ENCODE results near the gene TFR2.

TFR2 gene

GRCh38 chr7:100602889-100603725, 38.2 kb downstream of the TFR2 start:
- Histone ChIP-seq H3K36me3 (ENCODE audit: control insufficient read depth, low read depth, low read length) (no peaks in the 10 kb centered on the region), H3K4me3 (ENCODE audit: low read length) (peak overlapping the region; percentile 61), H3K9ac (ENCODE audit: low read length) (peak overlapping the region; percentile 55), H3K27ac (ENCODE audit: low read length) (peak overlapping the region; percentile 20), H3K9me3 (ENCODE audit: control insufficient read depth, low read depth, low read length) (no peaks in the 10 kb centered on the region), H3K4me1 (ENCODE audit: control insufficient read depth, low read depth, low read length) (peaks cover 22% of the 10 kb centered on the region), H3K27me3 (ENCODE audit: control insufficient read depth, insufficient read depth, low read length) (peaks cover 20% of the 10 kb centered on the region)

- H3K4me3 ChIP-seq (ENCODE audit: low read length), result no peak overlapping the region
- peaks cover 10% of the 10 kb centered on the region for H3K27me3 ChIP-seq (ENCODE audit: control insufficient read depth, insufficient read depth, low read length)
- no peaks in the 10 kb centered on the region for H3K9me3 ChIP-seq (ENCODE audit: control insufficient read depth, low read depth, low read length)
- no peak overlapping the region for H3K9ac ChIP-seq (ENCODE audit: low read length)
- H3K36me3 ChIP-seq (ENCODE audit: control insufficient read depth, low read depth, low read length), result no peaks in the 10 kb centered on the region
- peaks cover 22% of the 10 kb centered on the region for H3K4me1 ChIP-seq (ENCODE audit: control insufficient read depth, low read depth, low read length)
- no peak overlapping the region for H3K27ac ChIP-seq (ENCODE audit: low read length)
Observed at GRCh38 chr7:100600730-100601038, 40.7 kb downstream of the TFR2 start.

- Histone ChIP-seq H3K9ac (ENCODE audit: low read length) (no peak overlapping the region), H3K27me3 (ENCODE audit: control insufficient read depth, insufficient read depth, low read length) (peaks cover 4% of the 10 kb centered on the region), H3K36me3 (ENCODE audit: control insufficient read depth, low read depth, low read length) (no peaks in the 10 kb centered on the region), H3K27ac (ENCODE audit: low read length) (no peak overlapping the region), H3K4me1 (ENCODE audit: control insufficient read depth, low read depth, low read length) (peaks cover 18% of the 10 kb centered on the region), H3K9me3 (ENCODE audit: control insufficient read depth, low read depth, low read length) (no peaks in the 10 kb centered on the region), H3K4me3 (ENCODE audit: low read length) (no peak overlapping the region)
Observed at GRCh38 chr7:100599911-100600729, 41.2 kb downstream of the TFR2 start.

GRCh38 chr7:100598425-100598824, 42.9 kb downstream of the TFR2 start:
- Histone ChIP-seq H3K27ac (ENCODE audit: low read length) (no peak overlapping the region), H3K27me3 (ENCODE audit: control insufficient read depth, insufficient read depth, low read length) (no peaks in the 10 kb centered on the region), H3K9ac (ENCODE audit: low read length) (no peak overlapping the region), H3K9me3 (ENCODE audit: control insufficient read depth, low read depth, low read length) (no peaks in the 10 kb centered on the region), H3K4me3 (ENCODE audit: low read length) (no peak overlapping the region), H3K36me3 (ENCODE audit: control insufficient read depth, low read depth, low read length) (no peaks in the 10 kb centered on the region), H3K4me1 (ENCODE audit: control insufficient read depth, low read depth, low read length) (peaks cover 14% of the 10 kb centered on the region)

GRCh38 chr7:100595188-100595587, 46.2 kb downstream of the TFR2 start:
- H3K9ac ChIP-seq (ENCODE audit: low read length), result no peak overlapping the region
- H3K9me3 ChIP-seq (ENCODE audit: control insufficient read depth, low read depth, low read length), result no peaks in the 10 kb centered on the region
- peaks cover 2% of the 10 kb centered on the region for H3K4me1 ChIP-seq (ENCODE audit: control insufficient read depth, low read depth, low read length)
- H3K27ac ChIP-seq (ENCODE audit: low read length), result no peak overlapping the region
- H3K36me3 ChIP-seq (ENCODE audit: control insufficient read depth, low read depth, low read length), result no peaks in the 10 kb centered on the region
- H3K4me3 ChIP-seq (ENCODE audit: low read length), result no peak overlapping the region
- peaks cover 11% of the 10 kb centered on the region for H3K27me3 ChIP-seq (ENCODE audit: control insufficient read depth, insufficient read depth, low read length)

GRCh38 chr7:100591596-100591995, 49.8 kb downstream of the TFR2 start:
- Histone ChIP-seq H3K9me3 (ENCODE audit: control insufficient read depth, low read depth, low read length) (no peaks in the 10 kb centered on the region), H3K4me1 (ENCODE audit: control insufficient read depth, low read depth, low read length) (peaks cover 12% of the 10 kb centered on the region), H3K4me3 (ENCODE audit: low read length) (no peak overlapping the region), H3K27me3 (ENCODE audit: control insufficient read depth, insufficient read depth, low read length) (peaks cover 14% of the 10 kb centered on the region), H3K36me3 (ENCODE audit: control insufficient read depth, low read depth, low read length) (no peaks in the 10 kb centered on the region), H3K27ac (ENCODE audit: low read length) (no peak overlapping the region), H3K9ac (ENCODE audit: low read length) (no peak overlapping the region)

GRCh38 chr7:100590077-100590737, 51.1 kb downstream of the TFR2 start:
- Histone ChIP-seq H3K9ac (ENCODE audit: low read length) (no peak overlapping the region), H3K4me3 (ENCODE audit: low read length) (peak overlapping the region; percentile 21), H3K36me3 (ENCODE audit: control insufficient read depth, low read depth, low read length) (no peaks in the 10 kb centered on the region), H3K9me3 (ENCODE audit: control insufficient read depth, low read depth, low read length) (no peaks in the 10 kb centered on the region), H3K27me3 (ENCODE audit: control insufficient read depth, insufficient read depth, low read length) (peaks cover 14% of the 10 kb centered on the region), H3K4me1 (ENCODE audit: control insufficient read depth, low read depth, low read length) (peaks cover 14% of the 10 kb centered on the region), H3K27ac (ENCODE audit: low read length) (no peak overlapping the region)

- Histone ChIP-seq H3K9me3 (ENCODE audit: control insufficient read depth, low read depth, low read length) (no peaks in the 10 kb centered on the region), H3K36me3 (ENCODE audit: control insufficient read depth, low read depth, low read length) (no peaks in the 10 kb centered on the region), H3K27me3 (ENCODE audit: control insufficient read depth, insufficient read depth, low read length) (peaks cover 14% of the 10 kb centered on the region), H3K4me3 (ENCODE audit: low read length) (peak overlapping the region; percentile 21), H3K4me1 (ENCODE audit: control insufficient read depth, low read depth, low read length) (peaks cover 21% of the 10 kb centered on the region), H3K27ac (ENCODE audit: low read length) (no peak overlapping the region), H3K9ac (ENCODE audit: low read length) (no peak overlapping the region)
Observed at GRCh38 chr7:100589341-100589947, 51.9 kb downstream of the TFR2 start.

- no peaks in the 10 kb centered on the region for H3K9me3 ChIP-seq (ENCODE audit: control insufficient read depth, low read depth, low read length)
- no peak overlapping the region for H3K27ac ChIP-seq (ENCODE audit: low read length)
- no peak overlapping the region for H3K4me3 ChIP-seq (ENCODE audit: low read length)
- H3K36me3 ChIP-seq (ENCODE audit: control insufficient read depth, low read depth, low read length), result no peaks in the 10 kb centered on the region
- H3K4me1 ChIP-seq (ENCODE audit: control insufficient read depth, low read depth, low read length), result peaks cover 29% of the 10 kb centered on the region
- no peak overlapping the region for H3K9ac ChIP-seq (ENCODE audit: low read length)
- H3K27me3 ChIP-seq (ENCODE audit: control insufficient read depth, insufficient read depth, low read length), result peaks cover 14% of the 10 kb centered on the region
Observed at GRCh38 chr7:100588438-100588837, 52.9 kb downstream of the TFR2 start.

- no peaks in the 10 kb centered on the region for H3K9me3 ChIP-seq (ENCODE audit: control insufficient read depth, low read depth, low read length)
- peaks cover 4% of the 10 kb centered on the region for H3K36me3 ChIP-seq (ENCODE audit: control insufficient read depth, low read depth, low read length)
- H3K27me3 ChIP-seq (ENCODE audit: control insufficient read depth, insufficient read depth, low read length), result peaks cover 13% of the 10 kb centered on the region
- peak within 1 kb of the TSS; percentile 70 for H3K27ac ChIP-seq (ENCODE audit: low read length)
- H3K4me1 ChIP-seq (ENCODE audit: control insufficient read depth, low read depth, low read length), result peaks cover 34% of the 10 kb centered on the region
- H3K4me3 ChIP-seq (ENCODE audit: low read length), result peak within 1 kb of the TSS; percentile 95
- H3K9ac ChIP-seq (ENCODE audit: low read length), result peak within 1 kb of the TSS; percentile 80
Observed at GRCh38 chr7:100586266-100587025, 54.9 kb downstream of the TFR2 start, which contains the start of gene FBXO24. Gene FBXO24 (plus strand): TSS chr7:100586328. CDS start chr7:100586626, 298 bp downstream.

Measured in iPS-18a (cell line).